SK-N-MC (cell line): ENCODE measurements around the gene ZNF687.

Experiments used
- EZH2 ChIP-seq: fragments of 200-600 bp; sonication (generic); IDR thresholded peaks from one replicate; pipeline ENCODE4 v1.6.1; 2017; ENCODE audit warnings: antibody characterized with exemption
- POLR2AphosphoS5 ChIP-seq: IDR thresholded peaks from 2 replicates; pipeline ENCODE4 v1.6.1; 2012; ENCODE audit warnings: mild to moderate bottlenecking, low read depth, low read length, borderline replicate concordance

- TF ChIP-seq EZH2 = no peak
- TF ChIP-seq POLR2AphosphoS5 = no peak
Measured at GRCh38 chr1:151251656-151252470, 30.2 kb upstream of the ZNF687 start.
